H1 (cell line): ENCODE measurements around the gene KIF3B. TPM values are rescaled to one million over a fixed set of nuclear protein-coding genes. Genes with fewer than 3 reads are reported as not detected.

Experiments
- CTCF ChIA-PET: fragments of 300-600 bp; sonication (Branson Sonifier 250); formaldehyde crosslinking; loops from one replicate; lab custom pipeline; 2021; ENCODE audit not compliant: partially characterized antibody; lab: Charles Lee
- POLR2A ChIA-PET: fragments of 300-600 bp; sonication (Branson Sonifier 250); formaldehyde crosslinking; loops from one replicate; lab custom pipeline; 2021; ENCODE audit warnings: inconsistent platforms; ENCODE audit not compliant: partially characterized antibody; lab: Charles Lee
- DNase-seq, 2 experiments: peaks; one replicate each; pipeline versions ENCODE4 v3.0.0 to v3.0.0-alpha.2; 2010 to 2022; ENCODE audit warnings: low spot score in 2 of 2, low read depth in 1 of 2, mixed read lengths in 1 of 2
- FAIRE-seq: peaks from 2 replicates; lab custom pipeline; 2011; peaks lifted over from hg19 to GRCh38; lab: Jason Lieb, UNC
- H2AFZ ChIP-seq: 2 replicates; pipeline ENCODE4 v1.8.1; 2012; ENCODE audit warnings: low read length, inconsistent platforms
- H2AK5ac ChIP-seq: 2 replicates; pipeline ENCODE4 v1.6.1; 2013; ENCODE audit warnings: low read depth, low read length
- H2BK120ac ChIP-seq: replicated peaks from 2 replicates; pipeline ENCODE3; 2013; ENCODE audit warnings: low read depth, low read length, inconsistent platforms
- H2BK12ac ChIP-seq: 2 replicates; pipeline ENCODE4 v1.6.1; 2013; ENCODE audit warnings: low read depth, low read length
- H2BK15ac ChIP-seq: 2 replicates; pipeline ENCODE4 v1.6.1; 2013; ENCODE audit warnings: low read length
- H2BK20ac ChIP-seq: 2 replicates; pipeline ENCODE4 v1.6.1; 2013; ENCODE audit warnings: low read length
- H2BK5ac ChIP-seq: 2 replicates; pipeline ENCODE4 v1.6.1; 2013; ENCODE audit warnings: low read depth, low read length
- H3K14ac ChIP-seq: 2 replicates; pipeline ENCODE4 v1.6.1; 2013; ENCODE audit warnings: inconsistent platforms; ENCODE audit not compliant: insufficient read length
- H3K18ac ChIP-seq: 2 replicates; pipeline ENCODE4 v1.6.1; 2013; ENCODE audit warnings: low read length; ENCODE audit errors: extremely low read depth
- H3K23ac ChIP-seq: 2 replicates; pipeline ENCODE4 v1.6.1; 2013; ENCODE audit warnings: inconsistent platforms; ENCODE audit not compliant: insufficient read length
- H3K23me2 ChIP-seq: 2 replicates; pipeline ENCODE4 v1.6.1; 2013; ENCODE audit warnings: low read depth, low read length
- H3K27ac ChIP-seq: 2 replicates; pipeline ENCODE4 v1.6.1; 2011; ENCODE audit warnings: low read depth, low read length, inconsistent platforms
- H3K27me3 ChIP-seq, 4 experiments: replicated peaks in 1 of 4; 1 replicate in 1 of 4; 2 replicates in 3 of 4; pipeline versions ENCODE4 v1.6.1 to v1.8.1; 2011 to 2013; ENCODE audit warnings: low read length in 3 of 4, mild to moderate bottlenecking in 3 of 4, inconsistent platforms in 2 of 4, mixed read lengths in 2 of 4, moderate library complexity in 1 of 4; ENCODE audit not compliant: control insufficient read depth in 3 of 4, insufficient read depth in 3 of 4; ENCODE audit errors: extremely low read depth in 1 of 4
- H3K36me3 ChIP-seq, 4 experiments: 2 replicates each; pipeline versions ENCODE4 v1.6.1 to v1.8.1; 2011 to 2013; ENCODE audit warnings: mild to moderate bottlenecking in 4 of 4, low read length in 3 of 4, moderate library complexity in 2 of 4, control low read depth in 1 of 4, inconsistent platforms in 1 of 4; ENCODE audit not compliant: insufficient read depth in 4 of 4, control insufficient read depth in 2 of 4
- H3K4ac ChIP-seq: replicated peaks from 2 replicates; pipeline ENCODE3; 2013; ENCODE audit warnings: low read length, low read depth, mixed read lengths, inconsistent platforms; ENCODE audit not compliant: insufficient read length
- H3K4me1 ChIP-seq, 4 experiments: replicated peaks in 1 of 4; 1 replicate in 1 of 4; 2 replicates in 3 of 4; pipeline versions ENCODE4 v1.6.1 to v1.8.1; 2011 to 2013; ENCODE audit warnings: low read length in 3 of 4, inconsistent platforms in 2 of 4, mixed read lengths in 1 of 4; ENCODE audit not compliant: insufficient read depth in 4 of 4, control insufficient read depth in 3 of 4
- H3K4me2 ChIP-seq, 2 experiments: 2 replicates each; pipeline versions ENCODE4 v1.6.1 to v1.8.1; 2011 to 2013; ENCODE audit warnings: low read depth in 2 of 2, low read length in 2 of 2, control low read depth in 1 of 2, inconsistent platforms in 1 of 2, mild to moderate bottlenecking in 1 of 2; ENCODE audit not compliant: insufficient read depth in 1 of 2
- H3K4me3 ChIP-seq, 4 experiments: fragments of 200-600, 300-600 bp in 1 of 4; sonication (generic), shearing (Covaris generic), sonication (Bioruptor Twin) in 1 of 4; 2 replicates each; pipeline versions ENCODE4 v1.5.1 to v1.8.1; 2011 to 2016; ENCODE audit warnings: low read length in 4 of 4, low read depth in 3 of 4, control low read depth in 2 of 4, inconsistent platforms in 2 of 4, mild to moderate bottlenecking in 2 of 4, mixed read lengths in 1 of 4, moderate library complexity in 1 of 4; ENCODE audit not compliant: insufficient read depth in 2 of 4; ENCODE audit errors: extremely low read depth in 1 of 4
- H3K56ac ChIP-seq: replicated peaks from 2 replicates; pipeline ENCODE3; 2013; ENCODE audit warnings: low read depth, mild to moderate bottlenecking, mixed read lengths, low read length, inconsistent platforms; ENCODE audit not compliant: insufficient read length
- H3K79me1 ChIP-seq: 2 replicates; pipeline ENCODE4 v1.6.1; 2013; ENCODE audit warnings: low read depth, low read length, control low read depth
- H3K79me2 ChIP-seq, 2 experiments: 2 replicates each; pipeline versions ENCODE4 v1.6.1 to v1.8.1; 2012 to 2013; ENCODE audit warnings: low read length in 2 of 2, mild to moderate bottlenecking in 2 of 2, inconsistent platforms in 1 of 2; ENCODE audit not compliant: insufficient read depth in 2 of 2, control insufficient read depth in 1 of 2
- H3K9ac ChIP-seq, 4 experiments: replicated peaks in 1 of 4; 1 replicate in 1 of 4; 2 replicates in 3 of 4; pipeline versions ENCODE4 v1.6.1 to v1.8.1; 2011 to 2013; ENCODE audit warnings: low read depth in 3 of 4, low read length in 3 of 4, control low read depth in 2 of 4, mild to moderate bottlenecking in 2 of 4, moderate library complexity in 2 of 4, inconsistent platforms in 1 of 4; ENCODE audit errors: extremely low read depth in 1 of 4
- H3K9me3 ChIP-seq, 2 experiments: 2 replicates each; pipeline versions ENCODE4 v1.6.1 to v1.8.1; 2012 to 2013; ENCODE audit warnings: mild to moderate bottlenecking in 2 of 2, moderate library complexity in 2 of 2, control low read depth in 1 of 2, inconsistent platforms in 1 of 2, low read depth in 1 of 2, low read length in 1 of 2, mixed read lengths in 1 of 2; ENCODE audit not compliant: insufficient read depth in 2 of 2
- H4K20me1 ChIP-seq, 2 experiments: replicated peaks in 1 of 2; 2 replicates each; pipeline versions ENCODE3 to v1.8.1; 2011 to 2013; ENCODE audit warnings: inconsistent platforms in 2 of 2, low read length in 2 of 2, mild to moderate bottlenecking in 1 of 2; ENCODE audit not compliant: insufficient read depth in 2 of 2, control insufficient read depth in 1 of 2
- H4K5ac ChIP-seq: 2 replicates; pipeline ENCODE4 v1.6.1; 2013; ENCODE audit warnings: low read length, low read depth, mixed read lengths, inconsistent platforms; ENCODE audit not compliant: insufficient read length
- H4K8ac ChIP-seq: 2 replicates; pipeline ENCODE4 v1.8.0; 2013; ENCODE audit warnings: mild to moderate bottlenecking, moderate library complexity, low read length, inconsistent platforms; ENCODE audit not compliant: insufficient read depth; ENCODE audit errors: extremely low read depth
- H4K91ac ChIP-seq: replicated peaks from 2 replicates; pipeline ENCODE3; 2013; ENCODE audit warnings: low read length, mixed read lengths, inconsistent platforms; ENCODE audit not compliant: insufficient read length
- ASH2L ChIP-seq: fragments of 200-600, 300-600 bp; sonication (generic); IDR thresholded peaks from one replicate; pipeline ENCODE4 v1.7.1; 2017; ENCODE audit warnings: low read length
- CTCF ChIP-seq, 3 experiments: IDR thresholded peaks; 1 replicate in 2 of 3; 2 replicates in 1 of 3; pipeline versions ENCODE4 v1.5.1 to v1.6.1; 2011; ENCODE audit warnings: low read length in 3 of 3, mild to moderate bottlenecking in 3 of 3, inconsistent platforms in 2 of 3, low read depth in 1 of 3, moderate library complexity in 1 of 3; ENCODE audit not compliant: insufficient read depth in 1 of 3; ENCODE audit errors: control extremely low read depth in 1 of 3
- JUN ChIP-seq: IDR thresholded peaks from 2 replicates; pipeline ENCODE4 v1.6.1; 2011; ENCODE audit warnings: low read depth, mild to moderate bottlenecking, improper control_type of control experiment, low read length
- ZNF274 ChIP-seq: IDR thresholded peaks from 2 replicates; pipeline ENCODE4 v1.7.0; 2012; ENCODE audit warnings: low read length, borderline replicate concordance; ENCODE audit errors: extremely low read depth
- WGBS, 2 experiments: shearing (Covaris generic) in 1 of 2; methylation state at CpG; one replicate each; pipeline versions ENCODE4 v1.1.6 to v1.1.7; 2013 to 2015; ENCODE audit warnings: low lambda C conversion rate in 2 of 2, mixed read lengths in 2 of 2, inconsistent platforms in 1 of 2, low coverage in 1 of 2, missing lambda C conversion rate in 1 of 2; ENCODE audit not compliant: insufficient replicate concordance in 2 of 2, insufficient coverage in 1 of 2, insufficient read length in 1 of 2; ENCODE audit errors: extremely low coverage in 1 of 2, missing lambda C conversion rate in 1 of 2; 5-methylcytosine and 5-hydroxymethylcytosine counted together
- polyA plus RNA-seq, 7 experiments: library from polyadenylated mRNA; depleted of rRNA in 3 of 7; stranded (reverse) in 5 of 7; unstranded in 2 of 7; fragments of >200 nt in 5 of 7; fragments of 200-250 nt in 2 of 7; gene quantifications; 1 replicate in 5 of 7; 2 replicates in 1 of 7; 4 replicates in 1 of 7; pipeline versions ENCODE4 v1.2.1 to v1.2.3, GENCODE V29; 2011 to 2013; ENCODE audit warnings: missing spikeins in 2 of 7, mixed read lengths in 2 of 7
- total RNA-seq: library from RNA; stranded (reverse); fragmentation: NEBNext Ultra II Directional; extraction: Animal tissue kit (Norgen Biotek cat#: 25700); gene quantifications from 2 replicates; pipeline ENCODE4 v1.2.1, GENCODE V29; 2021

KIF3B gene
- total and polyA plus RNA-seq, 2 of the 8 experiments (the other 6 are each of a cell fraction or from before 2014, with no cell fraction given), result 10.1 to 22.4 TPM

DNA sequence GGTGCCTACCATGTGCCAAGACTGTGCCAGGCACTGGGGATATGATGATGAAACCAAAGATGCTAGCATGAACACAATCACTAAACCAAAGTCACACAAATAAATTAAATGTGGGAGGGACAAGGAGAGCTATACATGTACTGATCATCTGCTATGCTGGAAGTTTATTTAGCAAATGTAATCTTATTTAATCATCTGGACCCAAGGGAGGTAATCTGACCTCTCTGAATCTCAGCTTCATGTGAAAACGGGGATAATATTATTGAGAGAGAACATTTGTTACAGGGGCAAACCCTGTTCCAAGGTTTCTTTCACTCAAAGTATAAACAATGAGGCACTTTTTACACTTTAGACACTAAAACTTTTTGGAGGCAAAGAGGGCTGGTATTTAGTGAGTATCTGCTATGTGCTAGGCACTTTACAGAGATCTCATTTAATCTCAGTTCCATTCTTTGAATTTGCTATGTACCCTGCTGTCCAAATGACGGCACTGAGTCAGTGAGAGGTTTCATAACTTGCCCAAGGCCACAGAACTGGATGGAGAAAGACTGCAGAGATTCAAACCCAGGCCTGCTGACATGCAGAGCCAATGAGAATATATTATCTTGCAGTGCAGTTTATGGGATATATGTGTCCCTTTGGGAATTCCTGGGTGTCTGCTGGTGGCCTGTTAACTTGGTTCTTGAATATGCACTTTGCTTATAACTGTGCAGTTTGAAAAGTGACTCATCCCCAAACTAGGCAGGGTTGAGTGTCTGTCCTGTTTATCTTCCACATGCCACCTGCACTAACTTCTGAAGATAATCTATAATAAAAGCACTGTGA is 77.4 kb downstream of the KIF3B start:
- Histone ChIP-seq H3K23ac (no peak overlapping the region), H4K91ac (no peak overlapping the region), H3K79me1 (no peaks in the 10 kb centered on the region), H4K20me1 (peaks cover 4 to 5% of the 10 kb centered on the region in 2 experiments), H2BK15ac (no peak overlapping the region), H3K56ac (no peak overlapping the region), H3K36me3 (no peaks in the 10 kb centered on the region), H3K79me2 (peaks cover 0 to 4% of the 10 kb centered on the region in 2 experiments; a peak in 2 of 4 replicates), H3K27ac (no peak overlapping the region), H3K23me2 (peaks cover 4% of the 10 kb centered on the region), H3K4ac (no peak overlapping the region), H4K8ac (no peak overlapping the region), H2AFZ (no peak overlapping the region), H3K27me3 (peaks cover 0 to 8% (median 5%) of the 10 kb centered on the region in 4 experiments; a peak in 6 of 7 replicates), H2BK5ac (no peak overlapping the region), H2BK12ac (no peak overlapping the region), H3K9ac (no peak overlapping the region), H3K4me2 (no peak overlapping the region), H3K18ac (no peak overlapping the region), H4K5ac (no peak overlapping the region), H3K4me3 (no peak overlapping the region), H3K4me1 (peaks cover 0 to 3% (median 0%) of the 10 kb centered on the region in 4 experiments; a peak in 3 of 7 replicates), H2BK120ac (no peak overlapping the region), H3K14ac (no peak overlapping the region), H3K9me3 (no peaks in the 10 kb centered on the region), H2AK5ac (no peak overlapping the region), H2BK20ac (no peak overlapping the region)
- FAIRE-seq (no peak), DNase-seq (no peak)
- ChIA-PET CTCF (interaction anchor here (1.1 to 1.3 kb wide), 2 partner anchors 10 to 18 kb away, joined by 3 read pairs; no protein-coding TSS in a partner anchor), POLR2A (interaction anchor here (0.9 to 1.1 kb wide), 3 partner anchors 16 to 152 kb away, joined by 3 read pairs; no protein-coding TSS in a partner anchor)
- WGBS, 2 experiments, result 67% methylated on average over 2 of the region's 2 CpGs; no CpG with 5 or more reads in 1 of the 2 experiments
- TF ChIP-seq CTCF (IDR thresholded peaks at IDR 0.05; ENCODE audit: control extremely low read depth in 1 of 3, insufficient read depth in 1 of 3, low read depth in 1 of 3, low read length in 3 of 3) (no peak), JUN (no peak), ASH2L (no peak), ZNF274 (no peak)
